PC-9 (cell line): ENCODE results near the gene MAK. TPM values are rescaled to one million over a fixed set of nuclear protein-coding genes. Genes with fewer than 3 reads are reported as not detected.
A peak's percentile ranks its signal among the peaks of the same experiment; 100 is the strongest.

Experiments
- BruUV-seq: library from RNA; stranded (reverse); fragments of 400-500 nt; replicated peaks from 2 replicates; lab custom pipeline; 2021; lab: Mats Ljungman, UMichigan
- CTCF ChIA-PET: fragments of 300-600 bp; sonication (Branson Sonifier 250); formaldehyde crosslinking; loops from one replicate; lab custom pipeline; 2022; ENCODE audit warnings: antibody characterized with exemption; lab: Charles Lee
- POLR2A ChIA-PET: fragments of 300-600 bp; sonication (Branson Sonifier 250); formaldehyde crosslinking; loops from one replicate; lab custom pipeline; 2022; ENCODE audit warnings: antibody characterized with exemption; ENCODE audit not compliant: unreplicated experiment; lab: Charles Lee
- DNase-seq, 2 experiments: peaks; one replicate each; pipeline versions ENCODE4 v3.0.0 to v3.0.0-alpha.2; 2015 to 2022; ENCODE audit warnings: mixed read lengths in 1 of 2
- H2AFZ ChIP-seq: fragments of 200-600 bp; sonication (generic); 2 replicates; pipeline ENCODE4 v1.8.1; 2017; ENCODE audit warnings: antibody characterized with exemption
- H3F3A ChIP-seq: fragments of 200-600 bp; sonication (generic); 2 replicates; pipeline ENCODE4 v1.8.1; 2017; ENCODE audit warnings: antibody characterized with exemption, mild to moderate bottlenecking, low read depth; ENCODE audit not compliant: insufficient read depth
- H3K27ac ChIP-seq: fragments of 200-600 bp; sonication (generic); 2 replicates; pipeline ENCODE4 v1.6.1; 2016; ENCODE audit warnings: mixed run types
- H3K27me3 ChIP-seq: fragments of 200-600 bp; sonication (generic); 2 replicates; pipeline ENCODE4 v1.6.1; 2016; ENCODE audit warnings: low read depth, mixed run types; ENCODE audit not compliant: insufficient read depth
- H3K36me3 ChIP-seq: fragments of 200-600 bp; sonication (generic); 2 replicates; pipeline ENCODE4 v1.6.1; 2016; ENCODE audit warnings: low read depth, mixed run types
- H3K4me1 ChIP-seq: fragments of 200-600 bp; sonication (generic); replicated peaks from 2 replicates; pipeline ENCODE4 v1.6.1; 2016; ENCODE audit warnings: mixed run types; ENCODE audit not compliant: insufficient read depth
- H3K4me2 ChIP-seq: fragments of 200-600 bp; sonication (generic); 2 replicates; pipeline ENCODE4 v1.6.1; 2017; ENCODE audit warnings: mixed run types
- H3K4me3 ChIP-seq: fragments of 200-600 bp; sonication (generic); 2 replicates; pipeline ENCODE4 v1.6.1; 2016; ENCODE audit warnings: mixed run types
- H3K79me2 ChIP-seq: fragments of 200-600 bp; sonication (generic); 2 replicates; pipeline ENCODE4 v1.6.1; 2017; ENCODE audit warnings: low read depth, mixed run types
- H3K9me2 ChIP-seq: fragments of 200-600 bp; sonication (generic); 2 replicates; pipeline ENCODE4 v1.8.1; 2017; ENCODE audit warnings: mild to moderate bottlenecking; ENCODE audit not compliant: insufficient read depth
- H3K9me3 ChIP-seq: fragments of 200-600 bp; sonication (generic); 2 replicates; pipeline ENCODE4 v1.8.1; 2016; ENCODE audit warnings: low read depth; ENCODE audit not compliant: insufficient read depth
- H4K20me1 ChIP-seq: fragments of 200-600 bp; sonication (generic); 2 replicates; pipeline ENCODE4 v1.8.1; 2017; ENCODE audit not compliant: insufficient read depth
- EZH2 ChIP-seq: fragments of 200-600 bp; sonication (generic); IDR thresholded peaks from 2 replicates; pipeline ENCODE4 v1.8.0; 2017; ENCODE audit warnings: antibody characterized with exemption, low read depth
- intact Hi-C: fragments of 100-400 bp; cut with micrococcal nuclease; formaldehyde crosslinking; loops from one replicate; pipeline ENCODE4 v1.10.0; 2022; ENCODE audit not compliant: unreplicated experiment
- total RNA-seq: library from RNA; stranded (reverse); gene quantifications from 2 replicates; pipeline ENCODE4 v1.2.3, GENCODE V29; 2021
- TF ChIP-seq, protein P1 (sequence below): fragments of 200-600 bp; sonication (generic); conservative IDR thresholded peaks from 2 replicates; pipeline ENCODE4 v1.6.1; 2017; ENCODE audit warnings: mixed run types, antibody characterized with exemption, mild to moderate bottlenecking, moderate library complexity

The MAK gene
- total RNA-seq, 1 experiment from 2014 or later: 1.6 TPM

DNA sequence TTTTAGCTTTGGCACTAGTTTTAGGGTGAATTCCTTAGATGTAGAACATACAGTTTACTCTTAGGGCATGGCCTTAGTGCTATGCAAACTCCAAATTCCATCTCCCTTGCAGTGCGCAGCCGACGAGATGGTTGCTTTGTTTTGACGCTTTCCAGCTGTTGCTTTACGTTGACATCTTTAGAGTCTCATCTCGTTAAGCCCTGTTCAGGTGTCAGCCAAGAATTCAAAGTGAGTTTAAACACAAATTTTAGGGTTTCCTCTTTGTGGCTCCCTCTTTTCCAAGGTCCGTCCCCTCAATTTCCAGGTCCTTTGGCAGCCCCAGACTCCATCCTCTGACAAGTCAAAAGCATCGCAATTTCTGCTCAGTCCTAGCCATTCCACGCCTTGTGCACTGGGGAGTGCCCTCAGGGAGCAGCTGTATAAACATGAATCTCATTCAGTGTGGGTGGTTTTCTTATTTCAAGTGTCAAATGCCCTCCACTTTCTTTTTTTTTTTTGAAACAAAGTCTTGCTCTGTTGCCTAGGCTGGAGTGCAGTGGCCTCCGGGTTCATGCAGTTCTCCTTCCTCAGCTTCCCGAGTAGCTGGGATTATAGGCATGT lies 14.1 kb upstream of the MAK start:
- TF ChIP-seq EZH2: no peak
- TF ChIP-seq, protein P1, sequence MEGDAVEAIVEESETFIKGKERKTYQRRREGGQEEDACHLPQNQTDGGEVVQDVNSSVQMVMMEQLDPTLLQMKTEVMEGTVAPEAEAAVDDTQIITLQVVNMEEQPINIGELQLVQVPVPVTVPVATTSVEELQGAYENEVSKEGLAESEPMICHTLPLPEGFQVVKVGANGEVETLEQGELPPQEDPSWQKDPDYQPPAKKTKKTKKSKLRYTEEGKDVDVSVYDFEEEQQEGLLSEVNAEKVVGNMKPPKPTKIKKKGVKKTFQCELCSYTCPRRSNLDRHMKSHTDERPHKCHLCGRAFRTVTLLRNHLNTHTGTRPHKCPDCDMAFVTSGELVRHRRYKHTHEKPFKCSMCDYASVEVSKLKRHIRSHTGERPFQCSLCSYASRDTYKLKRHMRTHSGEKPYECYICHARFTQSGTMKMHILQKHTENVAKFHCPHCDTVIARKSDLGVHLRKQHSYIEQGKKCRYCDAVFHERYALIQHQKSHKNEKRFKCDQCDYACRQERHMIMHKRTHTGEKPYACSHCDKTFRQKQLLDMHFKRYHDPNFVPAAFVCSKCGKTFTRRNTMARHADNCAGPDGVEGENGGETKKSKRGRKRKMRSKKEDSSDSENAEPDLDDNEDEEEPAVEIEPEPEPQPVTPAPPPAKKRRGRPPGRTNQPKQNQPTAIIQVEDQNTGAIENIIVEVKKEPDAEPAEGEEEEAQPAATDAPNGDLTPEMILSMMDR: no peak
- no TSS peak for BruUV-seq
- POLR2A ChIA-PET: no interaction called here
- intact Hi-C loops: no loop called here
- H3K79me2 ChIP-seq: no peaks in the 10 kb centered on the region
- H3K4me2 ChIP-seq: no peak overlapping the region
- no peaks in the 10 kb centered on the region for H4K20me1 ChIP-seq
- H3K9me2 ChIP-seq: no peaks in the 10 kb centered on the region
- no peak overlapping the region for H3K4me3 ChIP-seq
- no peaks in the 10 kb centered on the region for H3K4me1 ChIP-seq
- H3F3A ChIP-seq: no peaks in the 10 kb centered on the region
- H3K9me3 ChIP-seq: no peaks in the 10 kb centered on the region
- CTCF ChIA-PET: no interaction called here
- no peaks in the 10 kb centered on the region for H3K27me3 ChIP-seq
- H3K36me3 ChIP-seq: no peaks in the 10 kb centered on the region
- DNase-seq: no peak
- H3K27ac ChIP-seq: no peak overlapping the region
- H2AFZ ChIP-seq: no peak overlapping the region

DNA sequence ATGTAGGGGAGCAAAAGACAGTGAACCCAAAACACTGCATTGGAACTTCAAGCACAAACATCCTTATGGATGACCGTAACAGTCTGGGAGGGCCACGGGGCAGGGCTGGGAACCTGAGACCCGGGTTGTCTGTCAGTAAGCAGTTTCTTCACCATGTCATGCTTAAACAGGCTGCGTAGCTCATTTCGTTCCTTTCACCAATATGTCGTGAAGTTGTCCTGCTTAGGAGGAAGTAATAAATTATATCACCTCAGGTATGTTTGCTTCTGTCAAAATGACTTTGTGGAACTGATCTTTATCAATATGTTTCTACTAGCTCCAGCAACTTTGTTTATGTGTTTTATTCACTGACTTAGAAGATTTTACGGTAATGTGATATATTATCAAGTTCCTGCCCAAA lies 12.4 kb upstream of the MAK start:
- TF ChIP-seq, protein P1: no peak
- no peak for TF ChIP-seq EZH2
- no peaks in the 10 kb centered on the region for H3K9me2 ChIP-seq
- ChIA-PET POLR2A (no interaction called here), CTCF (interaction anchor here (0.6 to 0.7 kb wide), 2 partner anchors 10 to 118 kb away, joined by 3 to 11 read pairs; no protein-coding TSS in a partner anchor)
- intact Hi-C loops: no loop called here
- no peak overlapping the region for H3K4me3 ChIP-seq
- H4K20me1 ChIP-seq: no peaks in the 10 kb centered on the region
- peak; percentile 12 to 75 for DNase-seq
- 0 out of 2 replicates have a peak overlapping the region, but pooled peaks have one; percentile 19 for H3K4me2 ChIP-seq
- H3K27me3 ChIP-seq: no peaks in the 10 kb centered on the region
- H2AFZ ChIP-seq: no peak overlapping the region
- H3K9me3 ChIP-seq: no peaks in the 10 kb centered on the region
- H3K4me1 ChIP-seq: no peaks in the 10 kb centered on the region
- no peak overlapping the region for H3K27ac ChIP-seq
- no peaks in the 10 kb centered on the region for H3K79me2 ChIP-seq
- BruUV-seq: no TSS peak
- no peaks in the 10 kb centered on the region for H3F3A ChIP-seq
- no peaks in the 10 kb centered on the region for H3K36me3 ChIP-seq

DNA sequence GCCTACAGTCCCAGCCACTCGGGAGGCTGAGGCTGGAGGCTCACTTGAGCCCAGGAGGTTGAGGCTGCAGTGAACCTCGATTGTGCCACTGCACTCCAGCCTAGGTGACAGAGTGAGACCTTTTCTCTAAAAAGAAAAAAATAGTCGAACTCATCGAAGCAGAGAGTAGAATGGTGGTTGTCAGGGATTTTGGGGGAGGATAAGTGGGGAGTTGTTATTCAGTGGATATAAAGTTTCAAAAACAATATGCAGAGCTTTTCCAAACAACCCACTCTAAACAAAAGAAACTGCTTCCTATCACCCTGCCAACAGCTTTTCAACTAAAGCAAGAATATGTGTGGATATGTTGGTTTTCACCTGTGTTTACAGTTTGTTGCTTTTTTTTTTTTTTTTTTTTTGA lies 11.6 kb upstream of the MAK start:
- no peaks in the 10 kb centered on the region for H3K36me3 ChIP-seq
- no peak for DNase-seq
- H2AFZ ChIP-seq: no peak overlapping the region
- H3K9me3 ChIP-seq: no peaks in the 10 kb centered on the region
- no peaks in the 10 kb centered on the region for H3K27me3 ChIP-seq
- no peak overlapping the region for H3K4me3 ChIP-seq
- intact Hi-C loops: no loop called here
- ChIA-PET POLR2A (no interaction called here), CTCF (interaction anchor here (0.6 kb wide), 2 partner anchors 9 to 118 kb away, joined by 4 to 11 read pairs; no protein-coding TSS in a partner anchor)
- BruUV-seq: no TSS peak
- H3K9me2 ChIP-seq: no peaks in the 10 kb centered on the region
- no peak for TF ChIP-seq EZH2
- TF ChIP-seq, protein P1: no peak
- H3K4me1 ChIP-seq: no peaks in the 10 kb centered on the region
- H3K4me2 ChIP-seq: no peak overlapping the region
- no peaks in the 10 kb centered on the region for H3K79me2 ChIP-seq
- no peak overlapping the region for H3K27ac ChIP-seq
- H4K20me1 ChIP-seq: no peaks in the 10 kb centered on the region
- H3F3A ChIP-seq: no peaks in the 10 kb centered on the region
